CD4-positive, alpha-beta T cell treated with Interleukin-17A for 1 hour (primary cell): ENCODE data around the gene SPINK14.

Experiments
- DNase-seq: peaks from one replicate; pipeline ENCODE4 v3.0.0-alpha.2; 2020

The SPINK14 gene, protein sequence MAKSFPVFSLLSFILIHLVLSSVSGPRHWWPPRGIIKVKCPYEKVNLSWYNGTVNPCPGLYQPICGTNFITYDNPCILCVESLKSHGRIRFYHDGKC

DNA sequence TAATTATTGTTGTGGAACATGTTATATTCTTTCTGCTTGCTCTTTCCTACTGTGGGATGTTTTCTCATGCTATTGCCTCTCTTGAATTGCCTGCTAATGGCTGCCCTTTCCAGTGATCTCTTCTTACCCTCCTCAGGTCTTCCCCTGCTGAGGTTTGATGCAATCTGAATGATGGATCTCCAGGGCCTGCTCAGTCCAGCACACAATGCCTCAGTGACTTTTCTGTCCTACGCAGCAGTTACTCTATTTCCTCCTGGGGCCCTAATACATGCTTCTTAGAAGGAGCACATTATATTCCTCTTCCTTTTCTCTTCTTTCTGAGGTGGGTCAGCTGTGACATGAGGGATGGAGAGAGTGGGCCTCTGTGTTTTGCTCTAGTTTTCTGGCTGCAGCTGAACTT is at the start of gene SPINK14:
Gene SPINK14, plus strand, starts transcription at position 301 of the 400 bp plus-strand sequence. CDS start 1,187 bp downstream, outside the sequence.
- no peak for DNase-seq

DNA sequence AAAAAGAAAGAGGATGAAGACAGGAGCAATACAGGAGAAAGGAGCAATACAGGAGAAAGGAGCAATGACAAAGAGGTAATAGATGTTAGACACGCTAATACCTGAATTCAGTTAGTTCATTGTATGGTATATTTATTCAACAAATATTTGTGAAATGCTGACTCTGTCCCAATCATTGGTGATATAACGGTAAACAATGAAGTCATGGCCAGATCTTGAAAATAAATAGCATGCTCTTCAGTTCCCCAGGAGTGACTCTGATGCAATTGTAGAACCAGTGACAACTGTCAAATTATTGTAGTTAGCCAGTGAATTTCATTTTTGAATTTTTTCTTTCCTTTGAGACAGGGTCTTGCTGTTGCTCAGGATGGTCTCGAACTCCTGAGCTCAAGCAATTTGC is 48.0 kb upstream of the SPINK14 start:
- no peak for DNase-seq

DNA sequence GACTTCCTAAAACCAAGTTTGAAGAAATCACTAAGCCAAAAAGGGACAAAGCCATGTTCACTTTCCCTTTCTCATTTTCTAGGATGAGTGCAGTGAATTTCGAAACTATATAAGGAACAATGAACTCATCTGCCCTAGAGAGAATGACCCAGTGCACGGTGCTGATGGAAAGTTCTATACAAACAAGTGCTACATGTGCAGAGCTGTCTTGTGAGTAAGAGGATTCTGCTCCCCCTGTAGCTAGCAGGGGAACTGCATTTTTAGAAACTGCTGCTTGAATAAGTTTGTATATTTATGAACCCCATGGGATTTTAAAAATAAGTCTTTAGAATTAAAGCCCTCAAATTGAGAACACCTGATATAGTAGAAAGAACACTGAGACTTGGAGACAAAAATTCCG is 42.7 kb upstream of the SPINK14 start:
- DNase-seq: no peak

DNA sequence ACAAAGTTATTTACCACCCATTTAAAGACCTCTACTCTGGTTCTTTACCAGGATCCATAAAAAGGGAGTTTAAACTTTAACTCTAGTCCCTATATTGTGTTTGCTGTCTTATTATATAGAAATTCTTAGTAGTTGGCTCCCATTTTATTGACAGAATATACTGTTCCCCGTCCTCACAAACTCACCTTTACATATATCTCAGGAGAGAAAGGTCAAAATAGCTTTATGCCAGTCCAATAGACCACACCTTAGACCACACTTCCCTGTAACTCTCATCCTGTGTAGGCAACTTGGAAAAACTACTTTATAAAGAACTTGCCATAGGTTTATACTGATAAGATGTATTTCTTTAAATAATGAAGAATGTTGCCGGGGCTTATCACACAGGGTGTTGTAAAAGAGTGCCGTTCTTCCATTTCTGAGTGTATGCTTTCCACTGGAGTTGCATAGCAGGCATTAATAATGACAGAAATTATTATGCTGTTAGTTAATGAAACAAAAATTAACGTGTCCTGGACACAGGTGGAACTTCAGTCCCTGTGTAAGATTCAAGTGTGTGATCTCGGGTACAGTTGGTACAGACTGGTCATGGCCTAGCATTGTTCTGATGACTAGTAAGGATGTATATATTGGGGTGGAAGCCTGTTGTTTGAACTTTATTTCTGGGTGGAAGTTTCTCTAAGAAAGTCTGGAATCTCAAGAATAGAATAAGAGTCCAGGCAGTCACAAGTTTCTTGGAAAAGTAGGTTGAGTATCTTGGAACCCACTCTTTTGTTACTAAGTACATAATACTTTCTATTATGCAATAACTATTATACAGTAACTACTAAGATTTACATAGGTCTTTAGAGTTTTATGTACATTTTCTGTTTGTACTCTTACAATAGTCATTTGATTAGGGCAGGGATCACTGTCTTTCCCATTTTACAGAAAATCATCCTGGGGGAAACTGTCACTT is 33.0 kb upstream of the SPINK14 start:
- no peak for DNase-seq

DNA sequence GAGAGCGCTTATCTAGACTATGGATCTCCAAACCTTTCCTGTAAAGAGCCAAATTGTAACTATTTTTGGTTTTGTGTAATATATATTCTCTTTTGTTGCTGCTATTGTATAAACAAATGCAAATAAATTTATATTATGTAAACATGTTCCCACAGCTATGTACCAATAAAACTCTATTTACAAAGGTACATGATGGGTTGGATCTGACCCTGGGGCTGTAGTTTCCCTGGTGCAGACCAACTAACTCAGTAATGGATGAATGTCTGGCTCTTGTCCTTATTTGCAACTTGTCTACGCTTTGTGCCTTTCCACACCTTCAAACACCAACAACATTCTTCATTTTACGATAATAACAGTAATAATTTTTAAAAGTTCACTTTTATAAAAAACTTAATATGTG is 27.5 kb upstream of the SPINK14 start:
- DNase-seq: no peak

DNA sequence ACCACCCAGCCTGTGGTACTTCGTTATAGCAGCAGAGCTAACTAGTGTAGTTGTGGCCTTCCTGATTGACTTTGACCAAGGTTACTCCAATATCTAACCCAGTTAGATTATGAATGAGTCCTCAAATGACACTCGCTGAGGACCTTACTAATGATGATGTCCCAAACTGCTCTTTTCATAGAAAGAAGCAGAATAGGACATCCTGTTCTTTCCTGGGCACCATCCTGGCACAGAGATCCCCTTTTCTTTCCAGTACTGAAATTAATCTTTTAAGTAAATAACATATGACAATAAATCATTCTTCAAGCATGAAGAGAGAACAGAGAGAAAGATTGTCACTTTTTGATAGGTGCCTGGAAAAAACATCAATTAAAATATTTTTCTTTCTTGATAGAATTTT is 26.7 kb upstream of the SPINK14 start:
- no peak for DNase-seq

DNA sequence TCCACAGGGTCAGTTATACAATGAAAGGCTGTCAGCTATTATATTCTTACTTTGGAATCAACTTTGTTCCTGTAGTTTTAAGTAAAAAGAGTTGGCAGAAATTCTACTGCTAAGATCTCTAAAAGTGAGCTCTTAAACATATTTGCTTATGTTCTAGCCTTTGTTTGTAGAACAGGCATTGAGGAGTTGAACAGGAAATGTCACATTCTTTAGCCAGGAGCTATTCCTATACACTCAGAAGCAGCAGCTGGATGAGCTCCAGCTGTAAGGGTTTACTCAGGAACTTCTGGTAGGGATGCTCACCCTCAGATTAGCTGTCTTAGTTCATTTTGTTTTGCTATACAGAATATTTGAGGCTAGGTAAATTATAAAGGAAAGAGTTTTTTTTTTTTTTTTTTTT is 22.4 kb upstream of the SPINK14 start:
- no peak for DNase-seq

DNA sequence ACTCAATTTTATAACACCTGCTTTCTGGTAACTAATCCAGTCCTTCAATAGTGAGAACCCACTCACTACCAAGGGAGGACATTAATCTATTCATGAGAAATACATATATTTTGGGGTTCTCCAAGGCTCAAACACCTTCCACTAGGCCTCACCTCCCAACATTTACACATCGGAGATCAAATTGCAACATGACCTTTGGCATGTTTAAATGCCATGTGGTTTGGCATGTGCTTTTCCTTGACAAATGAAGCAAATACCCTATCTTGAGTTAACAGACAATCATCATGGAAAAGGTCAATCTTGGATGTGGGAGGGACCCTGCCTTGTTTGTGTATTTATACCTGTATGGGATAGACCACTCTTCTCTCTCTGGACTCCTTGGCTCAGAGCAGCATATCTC is 21.9 kb upstream of the SPINK14 start:
- no peak for DNase-seq

DNA sequence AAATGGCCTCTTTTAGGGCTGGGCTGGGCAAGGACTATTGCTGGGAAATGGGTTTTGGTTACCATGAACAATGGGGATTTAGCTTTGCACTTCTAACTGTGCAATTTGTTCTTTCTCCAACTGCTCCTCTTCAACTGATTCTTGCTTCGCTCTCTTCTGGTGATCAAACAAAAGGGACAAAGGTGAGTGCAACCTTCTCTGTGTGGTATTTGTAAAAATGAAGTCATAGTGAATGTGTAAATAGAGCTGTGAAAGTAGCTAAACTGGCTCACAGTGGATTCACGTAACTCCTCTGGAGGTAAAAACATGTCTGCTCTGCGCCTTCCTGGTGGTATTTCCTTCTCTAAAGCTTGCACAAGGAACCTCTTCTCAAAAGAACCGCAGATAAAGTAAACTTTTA is 20.9 kb upstream of the SPINK14 start:
- DNase-seq: no peak

DNA sequence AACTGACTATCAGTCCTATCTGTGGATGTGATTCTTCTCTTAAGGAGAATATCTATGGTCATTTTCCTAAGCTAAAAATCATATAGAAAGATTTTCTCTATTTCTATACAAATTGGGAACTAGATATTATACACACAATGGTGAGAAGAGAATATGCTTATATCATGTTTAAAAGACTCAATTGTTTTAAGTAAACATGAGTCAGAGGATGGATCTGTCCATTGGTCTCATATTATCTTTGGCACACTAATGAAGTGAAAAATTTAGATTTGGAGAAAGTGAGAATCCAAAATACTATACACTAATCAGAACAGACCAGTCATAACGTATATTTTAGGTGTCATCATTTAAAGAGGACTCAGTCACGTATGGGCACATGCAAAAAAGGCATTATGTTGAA is 16.5 kb upstream of the SPINK14 start:
- DNase-seq: no peak

DNA sequence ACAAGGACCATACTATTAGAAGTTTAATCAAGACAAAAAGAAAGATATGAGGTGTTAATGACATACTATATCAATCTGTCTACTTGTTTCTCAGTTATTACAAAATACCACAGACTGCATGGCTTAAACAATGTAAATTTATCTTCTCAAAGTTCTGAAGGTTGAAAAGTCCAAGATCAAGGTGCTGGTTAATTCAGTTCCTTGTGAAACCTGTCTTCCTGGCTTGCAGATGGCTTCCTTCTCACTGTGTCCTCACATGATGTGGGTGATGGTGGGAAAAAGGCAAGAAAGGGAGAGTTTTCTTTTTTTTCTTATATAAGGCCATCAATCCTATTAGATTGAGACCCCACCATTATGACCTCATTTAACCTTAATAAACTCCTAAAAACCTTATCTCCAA is 15.6 kb upstream of the SPINK14 start:
- DNase-seq: no peak

DNA sequence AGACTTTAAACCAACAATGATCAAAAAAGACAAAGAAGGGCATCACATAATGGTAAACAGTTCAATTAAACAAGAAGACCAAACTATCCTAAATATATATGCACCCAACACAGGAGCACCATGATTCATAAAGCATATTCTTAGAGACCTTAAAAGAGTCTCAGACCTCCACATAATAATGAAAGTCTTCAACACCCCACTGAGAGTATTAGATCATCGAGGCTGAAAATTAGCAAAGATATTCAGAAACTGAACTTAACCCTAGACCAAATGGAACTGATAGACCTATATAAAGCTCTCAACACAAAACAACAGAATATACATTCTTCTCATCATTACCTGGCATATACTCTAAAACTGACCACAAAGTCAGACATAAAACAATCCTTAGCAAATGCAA is 11.7 kb upstream of the SPINK14 start:
- no peak for DNase-seq

DNA sequence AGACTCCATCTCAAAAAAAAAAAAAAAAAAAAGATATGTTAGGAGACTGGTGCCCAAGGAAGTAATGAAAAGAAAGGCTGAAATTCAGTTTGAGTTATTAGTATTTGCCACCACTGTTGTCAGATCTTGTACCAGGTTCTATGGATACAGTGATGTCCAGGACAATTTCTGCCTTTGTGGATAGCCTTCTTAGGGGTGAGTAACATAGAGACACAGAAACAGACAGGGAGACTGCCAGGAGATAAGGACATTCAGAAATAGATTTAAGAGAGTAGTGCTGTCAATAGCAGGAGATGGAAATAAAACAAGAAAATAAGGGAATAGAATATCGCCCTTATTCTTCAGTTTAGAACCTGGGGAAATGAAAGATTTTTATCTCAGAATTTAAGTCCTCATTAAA is 6.3 kb upstream of the SPINK14 start:
- DNase-seq: no peak

DNA sequence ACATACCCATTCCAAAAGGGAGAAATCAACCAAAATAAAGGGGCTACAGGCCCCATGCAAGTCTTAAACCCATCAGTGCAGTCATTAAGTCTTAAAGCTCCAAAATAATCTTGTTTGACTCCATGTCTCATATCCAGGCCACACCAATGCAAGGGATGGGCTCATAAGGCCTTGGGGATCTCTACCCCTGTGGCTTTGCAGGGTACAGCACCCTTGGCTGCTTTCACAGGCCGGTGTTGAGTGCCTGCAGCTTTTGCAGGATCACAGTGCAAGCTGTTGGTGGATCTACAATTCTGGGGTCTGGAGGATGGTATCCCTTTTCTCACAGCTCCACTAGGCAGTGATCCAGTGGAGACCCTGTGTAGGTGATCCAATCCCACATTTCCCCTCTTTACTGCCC is 5.0 kb upstream of the SPINK14 start:
- no peak for DNase-seq

DNA sequence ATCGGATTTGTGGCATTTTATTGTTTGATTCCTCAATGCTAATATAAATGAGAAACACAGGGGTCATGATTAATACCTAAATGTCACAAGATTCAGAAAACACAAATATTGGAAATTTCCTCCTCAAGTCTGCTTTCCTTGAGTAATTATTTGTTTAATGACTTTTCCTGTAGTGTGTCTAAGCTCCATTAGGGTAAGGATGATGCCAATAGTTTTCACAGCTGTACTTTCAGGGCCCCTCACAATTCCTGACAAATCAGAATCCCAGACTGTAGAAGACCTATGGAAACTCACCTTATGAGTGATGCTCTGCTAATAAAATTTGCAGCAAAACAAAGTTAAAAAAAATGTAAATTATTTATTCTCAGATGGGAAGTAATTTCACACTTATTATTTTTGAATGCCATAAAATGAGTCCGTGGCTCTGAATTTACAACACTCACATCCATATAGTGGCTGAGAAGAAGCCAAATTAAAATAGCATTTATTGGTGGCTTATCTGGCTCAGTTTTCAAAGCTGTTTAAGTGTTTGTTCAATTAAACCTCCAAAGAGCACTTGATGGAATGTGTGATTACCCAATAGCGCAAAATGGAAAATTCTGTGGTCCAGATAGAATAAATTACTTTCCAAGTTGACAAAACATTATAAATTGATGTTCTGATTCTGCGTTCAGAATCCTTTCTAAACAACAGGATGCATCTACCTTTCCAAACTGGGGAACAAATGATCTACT is 1.6 kb upstream of the SPINK14 start:
- no peak for DNase-seq

DNA sequence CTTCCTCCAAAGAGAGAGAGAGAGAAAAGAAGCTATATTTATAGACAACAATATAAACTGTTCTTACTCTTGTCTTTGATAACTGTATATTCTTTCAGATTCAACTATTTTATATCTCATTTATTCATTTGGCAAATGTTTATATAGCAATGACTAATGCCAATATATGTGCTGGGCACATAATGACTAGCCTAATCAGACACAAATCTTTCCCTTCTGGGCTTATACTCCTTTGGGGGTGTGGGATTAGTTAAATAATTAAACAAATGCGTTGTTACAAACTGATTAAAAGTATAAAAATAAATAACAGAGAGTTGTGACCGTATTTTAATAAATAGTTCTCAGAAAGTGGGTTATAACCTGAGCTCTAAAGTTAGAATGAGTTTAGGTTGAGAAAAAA is 4.0 kb downstream of the SPINK14 start:
- no peak for DNase-seq

DNA sequence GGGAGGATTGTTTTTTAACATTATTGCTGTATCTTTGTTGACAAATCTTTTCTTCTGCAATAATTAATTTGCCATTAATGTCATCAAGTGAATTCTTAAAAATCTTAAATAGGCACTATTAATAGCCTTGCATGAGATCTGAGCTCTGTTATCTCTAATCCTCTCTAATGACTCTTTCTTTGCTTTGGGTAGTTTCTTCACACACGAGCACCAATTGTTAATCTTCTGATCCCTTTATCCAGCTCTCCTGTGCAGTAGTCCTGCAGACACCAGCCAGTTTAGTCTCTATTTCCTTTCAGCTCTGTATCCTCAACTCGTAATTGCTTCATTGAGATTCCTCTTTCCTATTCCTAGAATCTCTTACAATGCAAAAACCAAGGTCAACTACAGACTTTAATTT is 8.1 kb downstream of the SPINK14 start:
- no peak for DNase-seq

DNA sequence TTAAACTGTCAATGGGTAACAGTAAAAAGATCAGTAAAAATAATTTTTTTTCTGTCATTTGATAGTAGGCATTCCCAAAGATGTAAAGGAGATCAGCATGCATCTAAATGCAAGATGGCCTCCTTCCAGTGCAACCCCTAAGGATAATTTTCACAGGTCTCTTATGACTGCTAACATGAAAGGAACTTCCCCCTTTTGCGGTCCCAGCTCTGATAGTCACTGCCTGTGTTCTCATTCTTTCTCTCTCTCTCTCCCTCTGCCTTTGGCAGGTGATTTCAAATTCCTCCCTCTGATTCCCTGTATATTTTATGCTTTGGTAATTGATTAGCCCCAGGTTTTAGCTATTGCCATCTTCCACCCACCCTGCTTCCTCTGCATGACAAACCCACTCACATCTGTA is 8.9 kb downstream of the SPINK14 start:
- no peak for DNase-seq

DNA sequence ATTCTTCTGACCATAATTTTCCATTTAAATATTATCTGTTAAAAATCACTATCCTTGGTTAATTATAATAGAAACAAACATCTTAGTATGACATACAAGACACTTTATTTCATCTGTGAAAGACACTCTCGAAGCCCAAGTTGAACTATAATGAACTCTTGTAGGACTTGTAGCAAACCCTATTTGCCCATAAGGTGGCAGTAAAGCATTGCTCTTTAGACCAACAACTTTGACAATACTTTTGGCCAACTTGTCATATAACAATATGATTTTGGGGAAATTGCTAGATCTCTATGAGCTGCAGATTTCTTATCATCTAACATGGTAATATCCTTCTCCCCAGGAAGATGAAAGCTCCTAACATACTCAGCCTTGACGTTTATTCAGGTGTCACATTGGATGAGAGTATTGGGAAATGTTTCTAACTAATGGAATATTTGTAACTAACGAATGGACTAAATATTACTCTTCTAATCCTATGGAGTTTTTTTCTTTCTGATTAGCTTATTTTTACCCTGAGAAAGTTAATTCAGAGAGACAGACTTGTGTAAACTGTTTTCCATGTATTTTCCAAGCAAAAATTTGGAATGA is 11.0 kb downstream of the SPINK14 start:
- peak; percentile 58 for DNase-seq

DNA sequence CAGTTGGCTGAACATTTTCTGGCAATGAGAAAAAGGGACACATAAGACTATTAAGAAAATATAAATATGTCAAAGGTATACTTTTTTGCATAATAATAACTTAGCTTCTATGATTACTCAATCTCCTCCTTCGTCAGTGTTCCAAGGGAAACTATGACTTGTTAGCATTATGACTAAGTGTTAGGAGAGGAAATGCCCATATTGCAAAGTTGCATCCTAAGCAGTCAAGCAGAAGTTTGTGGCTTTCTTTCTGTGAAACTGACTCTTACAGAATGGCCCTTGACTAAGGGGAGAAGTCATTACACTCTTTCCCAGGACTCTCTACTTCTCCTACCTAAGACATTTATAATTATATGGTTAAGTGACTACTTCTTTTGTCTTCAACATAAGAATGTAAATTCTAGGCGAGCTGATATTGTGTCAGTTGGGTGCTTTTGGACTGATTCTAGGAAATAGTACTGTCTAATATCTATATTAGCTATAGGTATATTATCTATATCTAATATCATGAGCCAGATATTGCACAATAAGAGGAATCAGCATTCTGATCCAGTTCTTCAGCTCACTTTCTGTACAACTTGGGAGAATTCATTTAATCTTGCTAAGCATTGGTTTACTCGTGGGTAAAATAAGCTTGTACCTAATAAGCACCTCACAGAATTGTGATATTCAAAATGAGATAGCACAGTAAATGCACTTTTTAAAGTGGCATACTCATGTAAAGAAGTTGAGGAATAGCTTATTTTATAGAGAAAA is 18.1 kb downstream of the SPINK14 start:
- peak; percentile 12 for DNase-seq

DNA sequence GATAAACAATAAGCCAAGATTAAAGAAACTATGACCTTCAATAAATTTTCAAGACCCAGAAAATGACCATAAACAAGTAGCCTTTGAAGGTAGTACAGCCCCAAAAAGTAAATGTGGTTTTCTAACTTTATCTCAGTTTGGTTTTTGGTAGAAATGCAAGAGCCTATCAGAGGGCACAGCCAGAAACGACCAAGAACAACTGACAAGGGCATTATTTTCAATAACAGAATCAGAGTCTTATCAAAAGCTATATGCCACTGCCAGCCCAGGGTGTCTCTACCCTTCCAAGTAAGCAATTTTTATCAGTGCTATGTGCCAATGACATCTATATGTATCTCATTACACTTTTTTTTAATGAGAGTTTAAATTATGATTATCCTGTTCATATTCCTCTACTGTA is 22.7 kb downstream of the SPINK14 start:
- no peak for DNase-seq

DNA sequence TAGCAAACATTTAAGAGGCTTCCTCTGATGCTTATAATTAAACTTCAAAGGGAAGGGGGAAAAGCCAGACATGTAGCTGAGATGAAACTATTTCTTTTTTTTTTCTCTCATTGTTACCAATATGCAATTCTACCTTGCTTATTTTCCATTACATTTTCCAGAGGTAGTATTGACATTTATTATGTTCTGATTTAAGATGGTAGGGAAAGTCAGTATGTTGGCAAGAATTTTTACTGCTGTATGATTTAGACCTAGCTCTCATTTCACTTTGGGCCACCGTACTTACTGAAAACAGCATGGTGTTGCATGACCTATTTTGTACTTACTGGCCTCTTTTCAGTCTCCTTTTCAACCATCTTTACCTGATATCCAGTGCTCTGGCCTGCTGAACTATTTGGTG is 24.9 kb downstream of the SPINK14 start:
- DNase-seq: no peak

DNA sequence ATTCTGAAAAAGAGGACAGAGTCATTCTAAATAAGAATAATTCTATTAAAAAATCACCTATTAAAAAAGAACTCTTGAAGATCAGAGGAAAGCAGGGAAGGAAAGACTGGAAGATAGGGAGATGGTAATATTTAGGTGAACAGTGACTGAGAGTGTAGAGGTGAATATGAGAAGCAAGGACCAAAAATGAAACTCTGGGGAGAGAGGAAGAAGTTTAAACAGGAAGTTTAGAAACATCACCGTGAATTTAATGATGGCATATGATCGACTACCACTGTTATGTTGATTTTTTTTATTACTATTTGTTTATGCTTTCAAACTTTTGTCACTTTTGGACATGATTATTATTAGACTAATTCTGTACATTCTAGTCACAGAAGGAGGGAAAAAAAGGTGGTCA is 32.8 kb downstream of the SPINK14 start:
- DNase-seq: no peak
